Vagina (tissue), 2 donors: ENCODE measurements around the gene C16orf74.

ENCODE experiments used
- POLR2A ChIP-seq, 2 donors: fragments of 450-650 bp; IDR thresholded peaks; one replicate each; pipeline ENCODE4 v1.6.1; 2017; ENCODE audit warnings: antibody characterized with exemption in 2 of 2, mild to moderate bottlenecking in 2 of 2, moderate library complexity in 2 of 2
- POLR2AphosphoS5 ChIP-seq, 2 donors: sonication (generic); formaldehyde crosslinking; IDR thresholded peaks; one replicate each; pipeline ENCODE4 v1.9.0; 2017; ENCODE audit warnings: antibody characterized with exemption in 2 of 2, mild to moderate bottlenecking in 2 of 2, low read depth in 1 of 2; ENCODE audit not compliant: insufficient read depth in 1 of 2
- TF ChIP-seq, protein P1 (sequence below), 3 experiments: fragments of 450-650 bp in 2 of 3; fragments of 200-600 bp in 1 of 3; sonication (generic) in 1 of 3; IDR thresholded peaks; one replicate each; pipeline ENCODE4 v1.5.1; 2017 to 2019; ENCODE audit warnings: antibody characterized with exemption in 3 of 3, mild to moderate bottlenecking in 2 of 3, moderate library complexity in 2 of 3

DNA sequence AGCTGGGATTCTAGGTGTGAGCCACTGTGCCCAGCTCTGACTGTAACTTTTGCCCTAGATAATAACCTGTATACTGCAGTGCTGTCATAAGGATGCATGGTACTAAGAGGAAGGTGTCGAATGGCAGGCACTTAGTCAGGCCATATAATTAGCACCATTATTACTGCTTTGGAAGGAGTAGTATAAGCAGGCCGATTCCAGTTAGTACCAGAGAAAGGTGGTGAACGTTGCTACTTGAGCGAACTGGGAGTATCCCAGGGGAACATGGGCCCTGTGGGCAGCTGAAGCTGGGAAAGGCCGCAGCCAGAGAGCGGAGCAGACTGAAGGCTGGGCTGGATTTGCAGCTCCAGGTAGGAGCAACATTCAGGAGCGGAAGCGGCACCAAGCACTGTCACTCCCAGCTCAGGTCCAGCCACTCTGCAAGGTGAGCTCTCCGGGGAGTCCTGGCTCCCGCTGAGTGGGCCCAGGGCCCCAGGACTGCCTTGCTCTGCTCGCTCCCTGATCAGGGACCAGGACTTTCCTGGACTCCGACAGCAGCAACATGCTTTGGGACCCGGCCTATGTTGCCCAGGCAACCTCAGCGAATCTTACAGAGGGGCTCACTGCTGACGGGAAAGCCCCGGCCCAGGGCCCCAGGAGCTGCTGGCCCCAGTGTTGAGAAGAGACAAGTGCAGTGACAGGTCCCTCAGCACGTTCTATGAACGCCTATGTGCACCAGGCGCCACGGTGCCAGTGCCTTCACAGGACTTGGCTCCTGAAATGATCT, 28.6 kb downstream of the C16orf74 start:
- TF ChIP-seq, protein P1, sequence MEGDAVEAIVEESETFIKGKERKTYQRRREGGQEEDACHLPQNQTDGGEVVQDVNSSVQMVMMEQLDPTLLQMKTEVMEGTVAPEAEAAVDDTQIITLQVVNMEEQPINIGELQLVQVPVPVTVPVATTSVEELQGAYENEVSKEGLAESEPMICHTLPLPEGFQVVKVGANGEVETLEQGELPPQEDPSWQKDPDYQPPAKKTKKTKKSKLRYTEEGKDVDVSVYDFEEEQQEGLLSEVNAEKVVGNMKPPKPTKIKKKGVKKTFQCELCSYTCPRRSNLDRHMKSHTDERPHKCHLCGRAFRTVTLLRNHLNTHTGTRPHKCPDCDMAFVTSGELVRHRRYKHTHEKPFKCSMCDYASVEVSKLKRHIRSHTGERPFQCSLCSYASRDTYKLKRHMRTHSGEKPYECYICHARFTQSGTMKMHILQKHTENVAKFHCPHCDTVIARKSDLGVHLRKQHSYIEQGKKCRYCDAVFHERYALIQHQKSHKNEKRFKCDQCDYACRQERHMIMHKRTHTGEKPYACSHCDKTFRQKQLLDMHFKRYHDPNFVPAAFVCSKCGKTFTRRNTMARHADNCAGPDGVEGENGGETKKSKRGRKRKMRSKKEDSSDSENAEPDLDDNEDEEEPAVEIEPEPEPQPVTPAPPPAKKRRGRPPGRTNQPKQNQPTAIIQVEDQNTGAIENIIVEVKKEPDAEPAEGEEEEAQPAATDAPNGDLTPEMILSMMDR (IDR thresholded peaks at IDR 0.05), result no peak
- TF ChIP-seq POLR2A (IDR thresholded peaks at IDR 0.05) (no peak), POLR2AphosphoS5 (IDR thresholded peaks at IDR 0.05; ENCODE audit: insufficient read depth in 1 of 2, low read depth in 1 of 2) (no peak)
